Prostate gland (tissue), 2 donors: Measurements from ENCODE around the gene HSD17B10. TPM values are rescaled to one million over a fixed set of nuclear protein-coding genes. Genes with fewer than 3 reads are reported as not detected.

Experiments
- DNase-seq: peaks from one replicate; pipeline ENCODE4 v3.0.0-alpha.2; 2019; ENCODE audit warnings: low spot score
- H3K27ac ChIP-seq, 2 donors: fragments of 200-600 bp; sonication (generic); 2 replicates each; pipeline ENCODE4 v1.5.1; 2017 to 2019
- H3K27me3 ChIP-seq: fragments of 200-600 bp; sonication (generic); replicated peaks from 2 replicates; pipeline ENCODE4 v1.5.1; 2019; ENCODE audit not compliant: insufficient read depth
- H3K36me3 ChIP-seq, 2 donors: fragments of 200-600 bp; sonication (generic); 1 replicate in 1 of 2; 2 replicates in 1 of 2; pipeline versions ENCODE4 v1.5.1 to v1.8.1; 2017 to 2019
- H3K4me1 ChIP-seq: fragments of 200-600 bp; sonication (generic); replicated peaks from 2 replicates; pipeline ENCODE4 v1.5.1; 2019
- H3K4me3 ChIP-seq, 2 donors: fragments of 200-600 bp; sonication (generic); 2 replicates each; pipeline ENCODE4 v1.5.1; 2017 to 2019
- H3K9me3 ChIP-seq: fragments of 200-600 bp; sonication (generic); 2 replicates; pipeline ENCODE4 v1.5.1; 2017
- CTCF ChIP-seq, 4 experiments: fragments of 200-600 bp in 2 of 4; fragments of 450-650 bp in 2 of 4; sonication (generic) in 2 of 4; IDR thresholded peaks; 1 replicate in 3 of 4; 2 replicates in 1 of 4; pipeline ENCODE4 v1.5.1; 2016 to 2019; ENCODE audit warnings: antibody characterized with exemption in 4 of 4, mild to moderate bottlenecking in 2 of 4, moderate library complexity in 2 of 4
- POLR2A ChIP-seq: fragments of 450-650 bp; IDR thresholded peaks from one replicate; pipeline ENCODE4 v1.6.1; 2016; ENCODE audit warnings: antibody characterized with exemption, mild to moderate bottlenecking
- POLR2AphosphoS5 ChIP-seq: sonication (generic); formaldehyde crosslinking; IDR thresholded peaks from one replicate; pipeline ENCODE4 v1.6.1; 2017; ENCODE audit warnings: antibody characterized with exemption
- WGBS: methylation state at CpG from one replicate; pipeline ENCODE4 v1.1.5; 2018; 5-methylcytosine and 5-hydroxymethylcytosine counted together
- intact Hi-C: fragments of 100-400 bp; cut with DNase I; formaldehyde crosslinking; loops from one replicate; pipeline ENCODE4 v1.14.2; 2022
- total RNA-seq, 2 donors: library from RNA; depleted of rRNA; stranded (reverse); fragments of >200 nt; gene quantifications; one replicate each; pipeline ENCODE4 v1.1.0, GENCODE V29; 2016

The HSD17B10 gene
- total RNA-seq, 2 donors from 2014 or later = 70.6 to 83.4 TPM

GRCh38 chrX:53430231-53430630 is 3.9 kb downstream of the HSD17B10 start:
- H3K27me3 ChIP-seq = no peaks in the 10 kb centered on the region
- TF ChIP-seq POLR2A (no peak), CTCF (IDR thresholded peaks at IDR 0.05) (no peak), POLR2AphosphoS5 (no peak)
- no peaks in the 10 kb centered on the region for H3K36me3 ChIP-seq
- H3K27ac ChIP-seq = no peak overlapping the region
- H3K9me3 ChIP-seq = no peaks in the 10 kb centered on the region
- H3K4me3 ChIP-seq = no peak overlapping the region
- no peaks in the 10 kb centered on the region for H3K4me1 ChIP-seq
- intact Hi-C loops = loop anchor here (10.0 kb wide), 1 partner anchor 145 kb away; the partner anchor contains the start of gene IQSEC2
- DNase-seq = no peak
- WGBS = 100% methylated on average over 7 of the region's 9 CpGs

DNA sequence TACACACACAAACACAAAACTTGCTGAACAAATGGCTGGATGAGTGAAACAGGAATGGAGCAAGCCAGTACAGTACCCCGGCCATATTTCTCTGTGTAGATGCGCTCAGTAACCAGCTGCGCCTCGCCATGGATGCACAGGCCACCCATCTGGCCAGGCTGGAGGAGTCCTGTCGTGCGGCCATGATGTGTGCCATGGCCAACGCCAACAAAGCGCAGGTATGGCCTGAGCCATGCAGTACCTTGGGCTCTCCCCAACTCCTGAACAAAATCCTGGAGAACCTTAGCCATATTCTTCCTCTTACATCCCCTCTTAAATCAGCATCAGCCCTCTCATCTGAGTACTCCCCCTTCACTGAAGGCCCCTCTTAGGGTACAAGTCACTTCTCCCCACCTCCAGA is 4.4 kb downstream of the HSD17B10 start:
- Histone ChIP-seq H3K36me3 (no peaks in the 10 kb centered on the region), H3K9me3 (no peaks in the 10 kb centered on the region), H3K27ac (no peak overlapping the region), H3K4me1 (no peaks in the 10 kb centered on the region), H3K27me3 (no peaks in the 10 kb centered on the region), H3K4me3 (no peak overlapping the region)
- WGBS = 91% methylated on average over 6 of the region's 8 CpGs
- no peak for DNase-seq
- intact Hi-C loops = loop anchor here (10.0 kb wide), 1 partner anchor 145 kb away; the partner anchor contains the start of gene IQSEC2
- no peak for TF ChIP-seq POLR2AphosphoS5
- no peak for TF ChIP-seq POLR2A
- no peak for TF ChIP-seq CTCF (IDR thresholded peaks at IDR 0.05)

GRCh38 chrX:53422861-53423306 is 11.3 kb downstream of the HSD17B10 start, which contains the start of gene RIBC1:
RIBC1 (plus strand) TSS chrX:53422873; CDS start chrX:53426277, 3,404 bp downstream.
- no peaks in the 10 kb centered on the region for H3K4me1 ChIP-seq
- TF ChIP-seq POLR2AphosphoS5 = no peak
- TF ChIP-seq CTCF (IDR thresholded peaks at IDR 0.05) = no peak
- no peak for TF ChIP-seq POLR2A
- H3K27me3 ChIP-seq = no peaks in the 10 kb centered on the region
- no peaks in the 10 kb centered on the region for H3K36me3 ChIP-seq
- 7% methylated on average over 14 of the region's 17 CpGs for WGBS
- intact Hi-C loops = no loop called here
- no peaks in the 10 kb centered on the region for H3K9me3 ChIP-seq
- no peak for DNase-seq
- H3K4me3 ChIP-seq = peak within 1 kb of the TSS; percentile 48
- H3K27ac ChIP-seq = peak within 1 kb of the TSS; percentile 83 to 88

DNA sequence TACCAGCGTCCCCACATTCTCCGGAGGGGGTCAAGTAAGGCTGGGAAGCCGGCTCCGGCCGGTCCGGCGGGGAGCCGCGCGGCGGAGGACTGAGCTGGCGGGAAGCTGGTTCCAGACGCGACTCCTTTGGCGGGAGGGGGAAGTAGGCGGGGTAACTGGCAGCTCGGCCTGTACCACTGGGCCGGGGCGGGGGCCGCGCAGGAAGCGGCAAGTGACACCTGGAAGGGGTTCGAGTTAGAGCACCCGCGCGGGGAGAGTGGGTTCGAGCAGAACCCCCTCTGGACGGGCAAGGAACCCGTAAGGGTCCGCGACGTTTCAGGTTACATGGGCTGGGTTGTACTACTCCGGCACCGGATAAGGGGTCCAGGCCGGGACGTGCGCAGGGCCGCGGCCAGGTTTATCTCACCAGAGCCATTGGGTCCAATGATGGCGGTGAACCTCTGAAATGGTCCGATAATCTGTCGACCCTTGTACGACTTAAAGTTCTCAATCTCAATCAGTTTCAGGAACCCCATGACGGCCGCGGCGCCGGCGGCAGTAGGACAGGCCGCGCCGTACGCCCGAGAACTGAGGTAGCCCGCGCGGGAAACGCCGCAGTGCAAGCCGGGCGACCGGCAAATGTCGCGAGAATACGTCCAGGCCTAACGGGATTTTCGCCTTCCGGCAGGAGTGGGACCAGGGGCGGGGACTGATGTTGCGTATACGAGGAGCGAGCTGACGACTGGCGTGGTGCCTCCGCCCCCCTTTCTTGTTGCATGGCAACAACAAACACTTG is 11.9 kb downstream of the HSD17B10 start, which contains the start of gene SMC1A:
Gene SMC1A, minus strand, starts transcription at position 569 of the 775 bp plus-strand sequence. Its CDS starts 54 bp downstream, at position 515.
- intact Hi-C loops = no loop called here
- no peaks in the 10 kb centered on the region for H3K9me3 ChIP-seq
- no peaks in the 10 kb centered on the region for H3K4me1 ChIP-seq
- peak; percentile 93 for DNase-seq
- H3K36me3 ChIP-seq = no peaks in the 10 kb centered on the region
- no peaks in the 10 kb centered on the region for H3K27me3 ChIP-seq
- WGBS = under 1% methylated on average over 34 of the region's 75 CpGs
- TF ChIP-seq POLR2AphosphoS5 = peak; percentile 88
- TF ChIP-seq CTCF (IDR thresholded peaks at IDR 0.05) = no peak
- TF ChIP-seq POLR2A = peak; percentile 26
- peak within 1 kb of the TSS; percentile 83 to 88 for H3K27ac ChIP-seq
- peak within 1 kb of the TSS; percentile 48 for H3K4me3 ChIP-seq
